Measurements from ENCODE around the gene TSPAN18.

GRCh38 chr11:44910591-44910990 lies 183.8 kb downstream of the TSPAN18 start:
- TF ChIP-seq POLR2A (IDR thresholded peaks at IDR 0.05): no peak
- TF ChIP-seq CTCF (IDR thresholded peaks at IDR 0.05): no peak
- TF ChIP-seq POLR2AphosphoS5 (IDR thresholded peaks at IDR 0.05): no peak
- no peak for TF ChIP-seq EP300 (IDR thresholded peaks at IDR 0.05)
